ENCODE data around the gene TBC1D2B.
"Not testable (repeated sequence)": the region's sequence is repeated elsewhere in the genome, so short reads cannot be mapped to it uniquely, and the experiment has no call there.

The TBC1D2B gene

GRCh38 chr15:77971875-77972274 is 105.6 kb downstream of the TBC1D2B start:
- not testable (repeated sequence) for DNase-seq

GRCh38 chr15:77970813-77971360 is 106.6 kb downstream of the TBC1D2B start:
- not testable (repeated sequence) for DNase-seq

GRCh38 chr15:77969055-77969454 is 108.5 kb downstream of the TBC1D2B start:
- no peak for DNase-seq

GRCh38 chr15:77967798-77968197 is 109.7 kb downstream of the TBC1D2B start:
- no peak for DNase-seq

- DNase-seq = not testable (repeated sequence)
Measured at GRCh38 chr15:77967235-77967615, 110.3 kb downstream of the TBC1D2B start.

GRCh38 chr15:77966540-77967234 is 110.8 kb downstream of the TBC1D2B start:
- DNase-seq = no peak

- no peak for DNase-seq
Measured at GRCh38 chr15:77964193-77964592, 113.3 kb downstream of the TBC1D2B start.

GRCh38 chr15:77959432-77959879 is 118.1 kb downstream of the TBC1D2B start:
- no peak for DNase-seq

GRCh38 chr15:77958716-77959431 is 118.6 kb downstream of the TBC1D2B start:
- DNase-seq = not testable (repeated sequence)

- not testable (repeated sequence) for DNase-seq
Measured at GRCh38 chr15:77958021-77958420, 119.5 kb downstream of the TBC1D2B start.

- DNase-seq = not testable (repeated sequence)
Measured at GRCh38 chr15:77953926-77954325, 123.6 kb downstream of the TBC1D2B start.

GRCh38 chr15:77952928-77953446 is 124.5 kb downstream of the TBC1D2B start:
- DNase-seq = not testable (repeated sequence)

- not testable (repeated sequence) for DNase-seq
Measured at GRCh38 chr15:77951105-77951786, 126.3 kb downstream of the TBC1D2B start.

- not testable (repeated sequence) for DNase-seq
Measured at GRCh38 chr15:77950470-77950869, 127.0 kb downstream of the TBC1D2B start.

- no peak for DNase-seq
Measured at GRCh38 chr15:77945566-77945965, 131.9 kb downstream of the TBC1D2B start.

Measured in NCI-H187 treated with DMSO at 0.1 percent for 48 hours (cell line).